Ishikawa (cell line): ENCODE results near the gene CFAP53.

Experiments used
- CEBPB ChIP-seq: IDR thresholded peaks from 2 replicates; pipeline ENCODE4 v1.6.1; 2012
- CREB1 ChIP-seq: IDR thresholded peaks from 2 replicates; pipeline ENCODE4 v1.6.1; 2012; ENCODE audit warnings: low read depth
- EGR1 ChIP-seq: IDR thresholded peaks from 2 replicates; pipeline ENCODE4 v1.6.1; 2012
- EP300 ChIP-seq: IDR thresholded peaks from 2 replicates; pipeline ENCODE4 v1.6.1; 2012; ENCODE audit warnings: borderline replicate concordance
- FOXM1 ChIP-seq: IDR thresholded peaks from 2 replicates; pipeline ENCODE4 v1.6.1; 2012; ENCODE audit warnings: low read depth, borderline replicate concordance
- MAX ChIP-seq: IDR thresholded peaks from 2 replicates; pipeline ENCODE4 v1.6.1; 2012
- NFIC ChIP-seq: IDR thresholded peaks from 2 replicates; pipeline ENCODE4 v1.6.1; 2012
- RAD21 ChIP-seq: IDR thresholded peaks from 2 replicates; pipeline ENCODE4 v1.6.1; 2012; ENCODE audit warnings: low read depth
- REST ChIP-seq: IDR thresholded peaks from 2 replicates; pipeline ENCODE4 v1.6.1; 2012; ENCODE audit warnings: low read depth, mild to moderate bottlenecking
- TAF1 ChIP-seq: IDR thresholded peaks from 2 replicates; pipeline ENCODE4 v1.6.1; 2012; ENCODE audit warnings: low read depth, mild to moderate bottlenecking
- TCF12 ChIP-seq: IDR thresholded peaks from 2 replicates; pipeline ENCODE4 v1.6.1; 2012; ENCODE audit warnings: low read depth
- TEAD4 ChIP-seq: IDR thresholded peaks from 2 replicates; pipeline ENCODE4 v1.6.1; 2012
- USF1 ChIP-seq: IDR thresholded peaks from 2 replicates; pipeline ENCODE4 v1.6.1; 2012
- YY1 ChIP-seq: IDR thresholded peaks from 2 replicates; pipeline ENCODE4 v1.6.1; 2012; ENCODE audit warnings: low read depth
- ZBTB7A ChIP-seq: IDR thresholded peaks from 2 replicates; pipeline ENCODE4 v1.6.1; 2012; ENCODE audit warnings: low read depth

Gene CFAP53

GRCh38 chr18:50297621-50298442 is 31.5 kb upstream of the CFAP53 start:
- TF ChIP-seq MAX (peak; percentile 39), EP300 (no peak)

- TF ChIP-seq EGR1 (no peak), NFIC (no peak), TEAD4 (no peak), REST (no peak), CEBPB (no peak), TCF12 (no peak), RAD21 (no peak), EP300 (no peak), USF1 (no peak), TAF1 (no peak), FOXM1 (no peak), ZBTB7A (no peak), CREB1 (no peak), YY1 (no peak), MAX (no peak)
These were observed 26.7 kb upstream of the CFAP53 start for GRCh38 chr18:50293039-50293438.

GRCh38 chr18:50289108-50289443 is 22.8 kb upstream of the CFAP53 start:
- TF ChIP-seq CEBPB (no peak), MAX (no peak)

- TF ChIP-seq YY1 (peak; percentile 100), REST (no peak), CEBPB (no peak), EP300 (0 out of 2 replicates have a peak, but pooled peaks have one; percentile 6), TCF12 (no peak; the same call in 1 of the 2 replicates), CREB1 (peak; percentile 24; the same call in 1 of the 2 replicates), NFIC (no peak), EGR1 (peak; percentile 100), TAF1 (peak; percentile 20; the same call in 1 of the 2 replicates), TEAD4 (peak; percentile 58; the same call in 1 of the 2 replicates), RAD21 (no peak), ZBTB7A (peak; percentile 95), FOXM1 (no peak), MAX (peak; percentile 57; the same call in 1 of the 2 replicates), USF1 (0 out of 2 replicates have a peak, but pooled peaks have one; percentile 4)
These were observed 21.4 kb upstream of the CFAP53 start, which contains the start of gene CXXC1 for GRCh38 chr18:50287441-50288347. CXXC1 (minus strand) TSS chr18:50287692; CDS start chr18:50287589, 103 bp downstream.

- TF ChIP-seq MAX (no peak), FOXM1 (no peak), YY1 (no peak), REST (no peak), ZBTB7A (no peak), USF1 (no peak), CREB1 (no peak), RAD21 (no peak), NFIC (no peak), TEAD4 (no peak), TCF12 (no peak), TAF1 (no peak), EGR1 (no peak), EP300 (no peak)
These were observed 20.7 kb upstream of the CFAP53 start for GRCh38 chr18:50287028-50287440.
